Stimulated activated CD8-positive, alpha-beta memory T cell treated with anti-CD3 and anti-CD28 coated beads, Interleukin-12 subunit alpha, Interleukin-12 subunit beta, amount 100 ng/mL, for 4 hours (primary cell): ENCODE results near the gene DAB1.

Source experiments
- DNase-seq: peaks from one replicate; pipeline ENCODE4 v3.0.0-alpha.2; 2020; ENCODE audit warnings: low read depth

The DAB1 gene

GRCh38 chr1:57162607-57163261 is 261.1 kb downstream of the DAB1 start:
- no peak for DNase-seq

- DNase-seq: no peak
Observed at GRCh38 chr1:57160594-57160993, 263.3 kb downstream of the DAB1 start.

- no peak for DNase-seq
Observed at GRCh38 chr1:57158604-57158998, 265.3 kb downstream of the DAB1 start.

GRCh38 chr1:57157818-57158603 is 265.8 kb downstream of the DAB1 start:
- no peak for DNase-seq

GRCh38 chr1:57156907-57157306 is 267.0 kb downstream of the DAB1 start:
- no peak for DNase-seq

GRCh38 chr1:57146100-57146499 is 277.8 kb downstream of the DAB1 start:
- DNase-seq: no peak

- DNase-seq: no peak
Observed at GRCh38 chr1:57142999-57143398, 280.9 kb downstream of the DAB1 start.

- DNase-seq: no peak
Observed at GRCh38 chr1:57142169-57142568, 281.7 kb downstream of the DAB1 start.

- DNase-seq: no peak
Observed at GRCh38 chr1:57138432-57139078, 285.3 kb downstream of the DAB1 start.

- DNase-seq: no peak
Observed at GRCh38 chr1:57137980-57138379, 285.9 kb downstream of the DAB1 start.

- DNase-seq: no peak
Observed at GRCh38 chr1:57134803-57135202, 289.1 kb downstream of the DAB1 start.

- no peak for DNase-seq
Observed at GRCh38 chr1:57133686-57134085, 290.2 kb downstream of the DAB1 start.

GRCh38 chr1:57132993-57133622 is 290.8 kb downstream of the DAB1 start:
- no peak for DNase-seq

GRCh38 chr1:57131701-57132394 is 292.0 kb downstream of the DAB1 start:
- DNase-seq: no peak

- DNase-seq: no peak
Observed at GRCh38 chr1:57131257-57131656, 292.6 kb downstream of the DAB1 start.

- DNase-seq: no peak
Observed at GRCh38 chr1:57129865-57130264, 294.0 kb downstream of the DAB1 start.

GRCh38 chr1:57127976-57128375 is 295.9 kb downstream of the DAB1 start:
- DNase-seq: no peak

- no peak for DNase-seq
Observed at GRCh38 chr1:57124768-57125446, 299.0 kb downstream of the DAB1 start.

GRCh38 chr1:57124170-57124569 is 299.7 kb downstream of the DAB1 start:
- DNase-seq: no peak

GRCh38 chr1:57122031-57122430 is 301.8 kb downstream of the DAB1 start:
- DNase-seq: no peak

- DNase-seq: no peak
Observed at GRCh38 chr1:57118948-57119603, 304.8 kb downstream of the DAB1 start.
